Measurements from ENCODE around the gene PTPRF.

PTPRF gene

DNA sequence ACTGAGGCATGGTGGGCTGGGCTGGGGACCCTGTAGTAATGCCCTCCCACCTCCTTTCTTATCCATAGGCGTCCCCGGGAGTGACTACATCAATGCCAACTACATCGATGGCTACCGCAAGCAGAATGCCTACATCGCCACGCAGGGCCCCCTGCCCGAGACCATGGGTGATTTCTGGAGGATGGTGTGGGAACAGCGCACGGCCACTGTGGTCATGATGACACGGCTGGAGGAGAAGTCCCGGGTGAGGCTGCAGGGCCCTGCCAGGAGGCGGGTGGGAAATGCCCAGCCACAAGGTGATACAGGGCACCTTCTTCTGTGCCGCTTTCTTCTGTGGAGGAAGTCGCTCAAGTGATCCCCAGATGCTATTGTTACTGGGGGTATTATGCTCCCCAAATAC is 87.0 kb downstream of the PTPRF start:
- in situ Hi-C loops (cut with HindIII; ENCODE audit: low pct_unique_long_range_greater_than_20kb, low sequenced_read_pairs), result no loop called here
- no peak for TF ChIP-seq JUND (IDR thresholded peaks at IDR 0.05; ENCODE audit: low read depth)
- no peak for DNase-seq (ENCODE audit: low read depth in 1 of 2, low spot score in 1 of 2)

DNA sequence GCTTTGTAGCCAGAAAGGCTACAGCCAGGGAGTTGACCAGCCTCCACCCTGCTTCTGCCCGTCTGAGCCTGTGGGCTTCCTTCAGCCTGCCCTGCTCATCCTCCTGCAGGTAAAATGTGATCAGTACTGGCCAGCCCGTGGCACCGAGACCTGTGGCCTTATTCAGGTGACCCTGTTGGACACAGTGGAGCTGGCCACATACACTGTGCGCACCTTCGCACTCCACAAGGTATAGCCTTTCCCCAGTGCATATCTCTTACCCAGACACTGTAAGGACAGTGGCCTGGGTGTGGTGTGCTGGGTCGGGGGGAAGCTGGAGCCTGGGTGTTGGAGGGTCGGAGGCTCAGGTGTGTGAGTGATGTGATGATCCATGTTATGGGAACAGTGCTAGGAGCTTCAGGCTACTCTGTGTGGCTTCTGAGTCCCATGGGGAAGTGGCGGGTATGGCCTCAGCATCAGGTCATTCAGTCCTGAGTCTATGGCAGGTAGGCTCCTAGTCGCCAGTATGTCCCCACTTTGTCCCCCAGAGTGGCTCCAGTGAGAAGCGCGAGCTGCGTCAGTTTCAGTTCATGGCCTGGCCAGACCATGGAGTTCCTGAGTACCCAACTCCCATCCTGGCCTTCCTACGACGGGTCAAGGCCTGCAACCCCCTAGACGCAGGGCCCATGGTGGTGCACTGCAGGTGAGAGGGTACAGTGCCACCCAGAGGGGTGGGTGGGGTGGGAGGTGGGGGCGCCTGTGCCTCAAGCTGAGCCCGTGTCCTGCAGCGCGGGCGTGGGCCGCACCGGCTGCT is 88.0 kb downstream of the PTPRF start:
- in situ Hi-C loops (cut with HindIII; ENCODE audit: low pct_unique_long_range_greater_than_20kb, low sequenced_read_pairs), result no loop called here
- no peak for TF ChIP-seq JUND (IDR thresholded peaks at IDR 0.05; ENCODE audit: low read depth)
- no peak for DNase-seq (ENCODE audit: low read depth in 1 of 2, low spot score in 1 of 2)

GRCh38 chr1:43619314-43619790 is 88.7 kb downstream of the PTPRF start:
- no peak for DNase-seq (ENCODE audit: low read depth in 1 of 2, low spot score in 1 of 2)
- in situ Hi-C loops (cut with HindIII; ENCODE audit: low pct_unique_long_range_greater_than_20kb, low sequenced_read_pairs), result no loop called here
- TF ChIP-seq JUND (IDR thresholded peaks at IDR 0.05; ENCODE audit: low read depth), result no peak

DNA sequence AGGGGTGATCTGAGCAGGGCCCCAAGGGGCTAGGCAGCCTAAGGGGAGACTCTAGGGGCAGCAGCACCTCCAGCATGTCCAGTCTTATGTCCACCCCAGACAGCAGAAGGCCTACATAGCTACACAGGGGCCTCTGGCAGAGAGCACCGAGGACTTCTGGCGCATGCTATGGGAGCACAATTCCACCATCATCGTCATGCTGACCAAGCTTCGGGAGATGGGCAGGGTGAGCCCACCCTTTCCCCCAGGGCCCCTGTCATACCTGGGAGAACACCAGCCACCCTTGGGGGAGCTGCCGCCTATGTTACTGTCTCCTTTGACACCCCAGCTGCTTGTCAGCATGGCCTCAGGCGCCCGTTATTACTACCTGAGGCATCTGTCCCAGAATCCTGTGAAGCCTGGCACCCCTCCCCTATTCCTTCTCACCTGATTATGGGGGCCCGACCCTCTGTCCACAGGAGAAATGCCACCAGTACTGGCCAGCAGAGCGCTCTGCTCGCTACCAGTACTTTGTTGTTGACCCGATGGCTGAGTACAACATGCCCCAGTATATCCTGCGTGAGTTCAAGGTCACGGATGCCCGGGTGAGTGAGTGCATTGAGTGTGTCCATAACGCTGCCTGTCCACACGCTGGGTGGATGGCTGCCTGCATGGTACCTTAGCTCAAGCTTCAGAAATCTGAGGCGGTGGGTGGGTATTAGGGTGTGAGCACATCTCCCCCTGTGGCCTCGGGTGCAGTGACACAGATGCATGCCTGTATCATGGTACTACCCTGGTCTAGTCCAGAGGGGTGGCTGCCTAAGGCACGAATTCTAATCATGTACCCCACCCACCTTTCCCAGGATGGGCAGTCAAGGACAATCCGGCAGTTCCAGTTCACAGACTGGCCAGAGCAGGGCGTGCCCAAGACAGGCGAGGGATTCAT is 89.6 kb downstream of the PTPRF start:
- DNase-seq (ENCODE audit: low read depth in 1 of 2, low spot score in 1 of 2), result no peak
- in situ Hi-C loops (cut with HindIII; ENCODE audit: low pct_unique_long_range_greater_than_20kb, low sequenced_read_pairs), result no loop called here
- TF ChIP-seq JUND (IDR thresholded peaks at IDR 0.05; ENCODE audit: low read depth), result no peak

GRCh38 chr1:43620956-43621355 is 90.3 kb downstream of the PTPRF start:
- no peak for TF ChIP-seq JUND (IDR thresholded peaks at IDR 0.05; ENCODE audit: low read depth)
- in situ Hi-C loops (cut with HindIII; ENCODE audit: low pct_unique_long_range_greater_than_20kb, low sequenced_read_pairs), result no loop called here
- DNase-seq (ENCODE audit: low read depth in 1 of 2, low spot score in 1 of 2), result no peak

DNA sequence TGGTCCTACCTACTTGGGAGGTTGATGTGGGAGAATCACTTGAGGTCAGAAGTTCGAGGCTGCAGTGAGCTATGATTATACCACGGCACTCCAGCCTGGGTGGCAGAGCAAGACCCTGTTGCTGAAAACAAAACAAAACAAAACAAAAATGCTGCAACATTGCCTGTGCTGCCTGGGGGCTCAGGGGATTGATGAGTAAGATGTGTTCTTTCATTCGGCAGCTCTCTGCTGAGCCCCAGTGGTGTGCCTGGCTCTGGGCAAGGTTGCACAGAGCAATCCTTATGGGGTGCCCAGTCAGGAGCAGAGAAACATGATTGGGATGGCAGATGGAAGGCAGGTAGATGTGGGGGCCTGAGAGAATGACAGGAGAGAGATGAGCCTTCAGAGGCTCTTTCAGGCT is 90.7 kb downstream of the PTPRF start:
- in situ Hi-C loops (cut with HindIII; ENCODE audit: low pct_unique_long_range_greater_than_20kb, low sequenced_read_pairs), result no loop called here
- no peak for TF ChIP-seq JUND (IDR thresholded peaks at IDR 0.05; ENCODE audit: low read depth)
- no peak for DNase-seq (ENCODE audit: low read depth in 1 of 2, low spot score in 1 of 2)

DNA sequence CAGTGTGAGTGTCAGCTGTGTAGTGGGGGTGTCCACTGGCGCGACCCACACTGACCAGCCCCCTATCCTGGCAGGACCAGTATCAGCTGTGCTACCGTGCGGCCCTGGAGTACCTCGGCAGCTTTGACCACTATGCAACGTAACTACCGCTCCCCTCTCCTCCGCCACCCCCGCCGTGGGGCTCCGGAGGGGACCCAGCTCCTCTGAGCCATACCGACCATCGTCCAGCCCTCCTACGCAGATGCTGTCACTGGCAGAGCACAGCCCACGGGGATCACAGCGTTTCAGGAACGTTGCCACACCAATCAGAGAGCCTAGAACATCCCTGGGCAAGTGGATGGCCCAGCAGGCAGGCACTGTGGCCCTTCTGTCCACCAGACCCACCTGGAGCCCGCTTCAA is 91.2 kb downstream of the PTPRF start:
- DNase-seq (ENCODE audit: low read depth in 1 of 2, low spot score in 1 of 2), result no peak
- TF ChIP-seq JUND (IDR thresholded peaks at IDR 0.05; ENCODE audit: low read depth), result no peak
- in situ Hi-C loops (cut with HindIII; ENCODE audit: low pct_unique_long_range_greater_than_20kb, low sequenced_read_pairs), result no loop called here

- no peak for TF ChIP-seq JUND (IDR thresholded peaks at IDR 0.05; ENCODE audit: low read depth)
- no peak for DNase-seq (ENCODE audit: low read depth in 1 of 2, low spot score in 1 of 2)
- in situ Hi-C loops (cut with HindIII; ENCODE audit: low pct_unique_long_range_greater_than_20kb, low sequenced_read_pairs), result no loop called here
These were observed 91.8 kb downstream of the PTPRF start for GRCh38 chr1:43622471-43622870.

DNA sequence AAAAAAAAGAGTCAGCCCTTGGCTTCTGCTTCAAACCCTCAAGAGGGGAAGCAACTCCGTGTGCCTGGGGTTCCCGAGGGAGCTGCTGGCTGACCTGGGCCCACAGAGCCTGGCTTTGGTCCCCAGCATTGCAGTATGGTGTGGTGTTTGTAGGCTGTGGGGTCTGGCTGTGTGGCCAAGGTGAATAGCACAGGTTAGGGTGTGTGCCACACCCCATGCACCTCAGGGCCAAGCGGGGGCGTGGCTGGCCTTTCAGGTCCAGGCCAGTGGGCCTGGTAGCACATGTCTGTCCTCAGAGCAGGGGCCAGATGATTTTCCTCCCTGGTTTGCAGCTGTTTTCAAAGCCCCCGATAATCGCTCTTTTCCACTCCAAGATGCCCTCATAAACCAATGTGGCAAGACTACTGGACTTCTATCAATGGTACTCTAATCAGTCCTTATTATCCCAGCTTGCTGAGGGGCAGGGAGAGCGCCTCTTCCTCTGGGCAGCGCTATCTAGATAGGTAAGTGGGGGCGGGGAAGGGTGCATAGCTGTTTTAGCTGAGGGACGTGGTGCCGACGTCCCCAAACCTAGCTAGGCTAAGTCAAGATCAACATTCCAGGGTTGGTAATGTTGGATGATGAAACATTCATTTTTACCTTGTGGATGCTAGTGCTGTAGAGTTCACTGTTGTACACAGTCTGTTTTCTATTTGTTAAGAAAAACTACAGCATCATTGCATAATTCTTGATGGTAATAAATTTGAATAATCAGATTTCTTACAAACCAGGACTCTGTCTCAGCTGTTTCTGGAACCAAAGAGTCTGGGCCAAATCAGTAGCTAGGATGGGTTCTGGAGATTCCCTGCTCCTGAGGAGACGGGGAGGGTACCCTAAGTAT is 92.5 kb downstream of the PTPRF start:
- no peak for TF ChIP-seq JUND (IDR thresholded peaks at IDR 0.05; ENCODE audit: low read depth)
- no peak for DNase-seq (ENCODE audit: low read depth in 1 of 2, low spot score in 1 of 2)
- in situ Hi-C loops (cut with HindIII; ENCODE audit: low pct_unique_long_range_greater_than_20kb, low sequenced_read_pairs), result no loop called here

DNA sequence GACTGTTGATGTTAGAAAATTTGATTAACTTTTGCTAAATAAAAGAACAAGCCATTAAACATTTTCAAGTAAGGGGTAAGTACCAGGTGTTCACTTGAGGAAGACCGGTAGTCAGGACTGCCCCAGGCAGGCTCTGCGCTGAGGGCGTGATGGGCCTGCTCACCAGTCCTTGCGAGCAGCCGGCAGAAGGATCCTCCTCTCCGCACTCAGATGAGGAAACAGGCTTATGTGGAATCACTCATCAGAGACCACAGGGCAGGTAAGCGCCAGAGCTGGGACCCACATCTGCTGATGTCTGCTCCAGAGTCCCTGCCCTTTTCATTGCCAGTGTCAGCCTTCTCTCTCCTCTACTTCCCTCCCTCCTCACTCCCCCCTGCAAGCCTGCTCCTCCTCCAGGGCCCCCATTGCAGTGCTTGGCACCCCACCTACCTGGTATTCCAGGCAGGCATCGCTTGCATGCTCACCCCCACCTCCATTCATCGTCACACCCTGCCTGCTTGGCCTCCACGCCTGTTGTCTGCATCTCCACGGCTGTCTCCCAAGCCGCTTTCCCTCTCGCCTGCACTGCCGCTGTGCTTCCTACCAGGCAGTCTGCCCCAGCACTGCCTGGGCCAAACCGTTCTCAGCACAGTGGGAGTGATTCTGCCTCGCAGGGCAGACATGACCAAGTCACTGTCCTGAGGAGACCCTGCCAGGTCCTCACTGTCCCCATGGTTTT is 94.5 kb downstream of the PTPRF start:
- no peak for TF ChIP-seq JUND (IDR thresholded peaks at IDR 0.05; ENCODE audit: low read depth)
- in situ Hi-C loops (cut with HindIII; ENCODE audit: low pct_unique_long_range_greater_than_20kb, low sequenced_read_pairs), result no loop called here
- no peak for DNase-seq (ENCODE audit: low read depth in 1 of 2, low spot score in 1 of 2)

DNA sequence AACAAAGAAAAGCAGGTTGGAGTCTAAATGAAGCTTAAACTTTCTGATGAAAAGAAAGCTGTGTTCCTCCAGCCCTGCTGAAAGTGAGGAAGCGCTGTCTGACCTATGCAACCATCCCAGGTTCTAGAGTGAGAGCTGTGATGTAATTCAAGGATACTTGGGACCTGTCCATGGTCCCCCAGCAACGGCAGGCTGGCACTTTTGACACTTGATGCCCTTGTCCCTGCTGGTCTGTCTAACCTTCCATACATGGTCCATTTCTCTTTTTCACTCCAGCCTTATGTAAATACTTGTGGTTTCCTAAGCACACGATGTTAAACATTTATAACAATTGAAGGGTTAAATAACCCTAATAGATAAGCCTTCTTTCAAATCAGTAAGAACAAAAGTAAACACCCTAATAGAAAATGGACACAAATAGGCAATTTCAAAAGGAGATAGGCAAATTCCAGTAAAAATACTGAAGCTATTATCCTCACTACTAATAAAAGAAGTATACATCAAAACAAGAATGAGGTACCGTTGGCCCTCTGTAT is 101.5 kb downstream of the PTPRF start:
- in situ Hi-C loops (cut with HindIII; ENCODE audit: low pct_unique_long_range_greater_than_20kb, low sequenced_read_pairs), result no loop called here

More for the DNA sequence above, 101.5 kb downstream of the PTPRF start:
- TF ChIP-seq JUND (IDR thresholded peaks at IDR 0.05; ENCODE audit: low read depth), result no peak
- DNase-seq (ENCODE audit: low read depth in 1 of 2, low spot score in 1 of 2), result no peak
